Left kidney (tissue), 2 donors: ENCODE data around the gene TLCD4. TPM values are rescaled to one million over a fixed set of nuclear protein-coding genes. Genes with fewer than 3 reads are reported as not detected.
"Not testable (repeated sequence)": the region's sequence is repeated elsewhere in the genome, so short reads cannot be mapped to it uniquely, and the experiment has no call there.

Source experiments
- DNase-seq: peaks from one replicate; pipeline ENCODE4 v3.0.0-alpha.2; 2013
- polyA plus RNA-seq: library from polyadenylated mRNA; unstranded; fragments of 120-200 nt; gene quantifications from one replicate; pipeline ENCODE4 v1.2.1, GENCODE V29; 2013; ENCODE audit not compliant: insufficient read length

Gene TLCD4
- polyA plus RNA-seq, 1 donor, result 8.1 TPM

DNA sequence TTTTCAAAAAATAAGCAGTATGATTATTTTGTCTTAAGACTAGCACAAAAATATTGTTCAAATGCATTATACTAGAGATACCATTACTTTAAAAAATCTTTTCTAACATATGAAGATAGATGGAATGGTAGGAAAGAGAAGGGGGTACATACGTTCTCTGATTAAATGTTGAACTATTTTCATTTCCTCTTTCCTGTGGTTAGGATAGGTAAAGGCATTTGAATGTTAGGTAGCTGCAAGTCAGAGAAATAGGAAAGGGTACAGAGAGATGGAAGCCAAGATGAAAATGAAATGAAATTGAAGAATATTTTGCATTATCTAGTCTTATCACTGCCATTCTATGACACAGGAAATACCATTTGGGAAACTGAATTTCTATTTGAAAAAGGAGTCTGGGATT is 28.3 kb downstream of the TLCD4 start:
- no peak for DNase-seq

- no peak for DNase-seq
Measured at GRCh38 chr1:95146637-95147036, 29.5 kb downstream of the TLCD4 start.

- no peak for DNase-seq
Measured at GRCh38 chr1:95154096-95154495, 36.9 kb downstream of the TLCD4 start.

- DNase-seq, result not testable (repeated sequence)
Measured at GRCh38 chr1:95165569-95165968, 48.4 kb downstream of the TLCD4 start.

Other genes starting within 250 kb of the TLCD4 start
- gene CNN3, start 190.2 kb upstream of the TLCD4 start, polyA plus RNA-seq, result 349 TPM
- gene ALG14, start 44.4 kb upstream of the TLCD4 start, polyA plus RNA-seq, result 9.5 TPM
- gene RWDD3, start 116.9 kb downstream of the TLCD4 start, polyA plus RNA-seq, result 58.0 TPM